Stomach (tissue), 4 donors: Measurements from ENCODE around the gene PRKACB.

Experiments used
- EP300 ChIP-seq: sonication (generic); formaldehyde crosslinking; IDR thresholded peaks from one replicate; pipeline ENCODE4 v1.6.1; 2017; ENCODE audit warnings: antibody characterized with exemption
- POLR2A ChIP-seq, 4 donors: fragments of 450-650 bp; IDR thresholded peaks; one replicate each; pipeline ENCODE4 v1.6.1; 2016; ENCODE audit warnings: antibody characterized with exemption in 4 of 4, control low read depth in 2 of 4, mild to moderate bottlenecking in 1 of 4, moderate library complexity in 1 of 4
- POLR2AphosphoS5 ChIP-seq, 3 donors: sonication (generic); formaldehyde crosslinking; IDR thresholded peaks; one replicate each; pipeline ENCODE4 v1.6.1; 2016; ENCODE audit warnings: antibody characterized with exemption in 3 of 3
- TF ChIP-seq, protein P1 (sequence below), 7 experiments: fragments of 450-650 bp in 4 of 7; fragments of 200-600 bp in 3 of 7; sonication (generic) in 3 of 7; IDR thresholded peaks; one replicate each; pipeline ENCODE4 v1.5.1; 2016 to 2019; ENCODE audit warnings: antibody characterized with exemption in 7 of 7, control low read depth in 2 of 7, mild to moderate bottlenecking in 1 of 7

DNA sequence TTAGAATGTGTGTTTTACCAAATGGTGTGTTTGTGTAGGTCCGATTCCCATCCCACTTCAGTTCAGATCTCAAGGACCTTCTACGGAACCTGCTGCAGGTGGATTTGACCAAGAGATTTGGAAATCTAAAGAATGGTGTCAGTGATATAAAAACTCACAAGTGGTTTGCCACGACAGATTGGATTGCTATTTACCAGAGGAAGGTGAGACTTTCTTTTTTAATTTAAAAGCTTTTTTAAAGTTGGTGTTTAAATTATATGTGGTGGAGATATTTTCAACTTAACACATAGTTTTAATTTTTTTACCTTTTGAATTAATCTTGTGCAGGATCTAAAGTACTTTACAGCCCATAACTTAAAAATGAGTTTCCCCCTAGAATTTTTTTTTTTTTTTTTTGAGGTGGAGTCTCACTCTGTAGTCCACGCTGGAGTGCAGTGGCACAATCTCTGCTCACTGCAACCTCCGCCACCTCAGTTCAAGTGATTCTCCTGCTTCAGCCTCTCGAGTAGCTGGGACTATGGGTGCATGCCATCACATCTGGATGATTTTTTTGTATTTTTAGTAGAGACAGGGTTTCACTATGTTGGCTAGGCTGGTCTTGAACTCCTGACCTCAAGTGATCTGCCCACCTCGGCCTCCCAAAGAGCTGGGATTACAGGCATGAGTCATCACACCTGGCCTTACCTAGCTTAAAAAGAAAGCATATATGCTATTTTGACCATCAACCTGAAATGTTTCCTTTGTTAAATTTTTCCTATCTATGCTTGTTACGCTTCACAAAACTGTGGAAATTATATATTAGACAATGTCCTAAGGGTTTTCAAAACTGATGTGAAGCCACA, 70.3 kb downstream of the PRKACB start:
- TF ChIP-seq, protein P1, sequence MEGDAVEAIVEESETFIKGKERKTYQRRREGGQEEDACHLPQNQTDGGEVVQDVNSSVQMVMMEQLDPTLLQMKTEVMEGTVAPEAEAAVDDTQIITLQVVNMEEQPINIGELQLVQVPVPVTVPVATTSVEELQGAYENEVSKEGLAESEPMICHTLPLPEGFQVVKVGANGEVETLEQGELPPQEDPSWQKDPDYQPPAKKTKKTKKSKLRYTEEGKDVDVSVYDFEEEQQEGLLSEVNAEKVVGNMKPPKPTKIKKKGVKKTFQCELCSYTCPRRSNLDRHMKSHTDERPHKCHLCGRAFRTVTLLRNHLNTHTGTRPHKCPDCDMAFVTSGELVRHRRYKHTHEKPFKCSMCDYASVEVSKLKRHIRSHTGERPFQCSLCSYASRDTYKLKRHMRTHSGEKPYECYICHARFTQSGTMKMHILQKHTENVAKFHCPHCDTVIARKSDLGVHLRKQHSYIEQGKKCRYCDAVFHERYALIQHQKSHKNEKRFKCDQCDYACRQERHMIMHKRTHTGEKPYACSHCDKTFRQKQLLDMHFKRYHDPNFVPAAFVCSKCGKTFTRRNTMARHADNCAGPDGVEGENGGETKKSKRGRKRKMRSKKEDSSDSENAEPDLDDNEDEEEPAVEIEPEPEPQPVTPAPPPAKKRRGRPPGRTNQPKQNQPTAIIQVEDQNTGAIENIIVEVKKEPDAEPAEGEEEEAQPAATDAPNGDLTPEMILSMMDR (IDR thresholded peaks at IDR 0.05), result no peak
- TF ChIP-seq POLR2A (IDR thresholded peaks at IDR 0.05) (no peak), POLR2AphosphoS5 (IDR thresholded peaks at IDR 0.05) (no peak), EP300 (no peak)
